T-helper 2 cell (primary cell): ENCODE data around the gene MAP4.
"Not testable (repeated sequence)": the region's sequence is repeated elsewhere in the genome, so short reads cannot be mapped to it uniquely, and the experiment has no call there.

Experiments
- DNase-seq, 5 experiments: peaks; one replicate each; pipeline versions ENCODE4 v3.0.0 to v3.0.0-alpha.2; 2012 to 2022

MAP4 gene

DNA sequence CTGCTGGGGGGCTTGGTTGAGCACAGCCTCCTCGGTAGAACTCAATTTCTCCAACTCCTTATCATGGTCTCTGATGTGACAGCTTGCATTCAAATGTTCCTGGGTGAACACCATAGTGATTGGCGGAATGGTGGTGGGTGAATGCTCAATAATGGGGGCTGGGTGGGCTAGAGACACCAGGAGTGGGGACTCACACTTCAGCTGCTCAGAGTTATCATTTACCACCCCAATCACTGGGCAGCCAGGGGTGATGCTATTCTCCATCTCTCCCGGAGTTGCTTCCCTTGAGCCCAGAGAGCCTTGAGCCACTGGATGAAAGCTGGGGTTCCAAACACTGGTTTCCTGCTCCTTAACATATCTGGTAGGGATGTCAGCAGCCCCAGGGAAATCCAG lies 124.6 kb downstream of the MAP4 start:
- DNase-seq: no peak

DNA sequence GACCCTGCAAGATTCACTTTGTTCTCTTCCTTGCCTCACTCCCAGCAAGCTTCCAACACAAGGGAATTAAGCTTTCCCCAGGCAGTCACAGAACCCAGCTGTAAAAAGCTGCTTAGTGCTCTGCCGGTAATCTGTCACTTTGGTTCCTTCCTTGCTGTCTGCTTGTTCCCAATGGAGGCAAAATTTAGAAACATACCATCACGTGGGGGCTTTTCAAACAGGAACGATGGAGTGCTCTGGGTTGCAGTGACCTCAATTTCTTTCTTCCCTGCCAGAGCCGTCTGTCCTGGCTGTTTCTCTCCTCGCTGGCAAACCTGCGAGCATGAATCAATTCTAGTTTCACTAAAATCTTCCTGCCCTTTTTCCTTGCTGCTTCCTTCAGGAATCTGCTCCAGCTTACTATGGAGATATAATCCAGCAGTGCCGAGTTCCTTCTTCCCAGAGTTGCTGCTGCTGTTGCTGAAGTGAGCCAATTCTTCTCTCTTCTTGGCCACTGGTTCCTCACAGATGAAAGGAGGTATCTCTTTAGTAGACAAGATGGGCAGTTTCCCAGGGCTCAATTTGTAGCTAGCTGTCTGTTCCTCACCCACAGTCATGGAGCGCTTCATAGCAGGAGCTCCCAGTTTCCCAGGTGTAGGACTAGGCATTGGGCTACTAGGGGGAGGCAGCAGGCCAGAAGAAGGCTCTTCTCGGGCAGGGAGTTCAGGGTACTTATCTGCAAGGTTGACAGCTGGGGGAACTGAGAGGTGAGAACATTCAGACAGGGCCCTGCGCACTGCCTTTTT lies 125.2 kb downstream of the MAP4 start:
- DNase-seq: no peak

DNA sequence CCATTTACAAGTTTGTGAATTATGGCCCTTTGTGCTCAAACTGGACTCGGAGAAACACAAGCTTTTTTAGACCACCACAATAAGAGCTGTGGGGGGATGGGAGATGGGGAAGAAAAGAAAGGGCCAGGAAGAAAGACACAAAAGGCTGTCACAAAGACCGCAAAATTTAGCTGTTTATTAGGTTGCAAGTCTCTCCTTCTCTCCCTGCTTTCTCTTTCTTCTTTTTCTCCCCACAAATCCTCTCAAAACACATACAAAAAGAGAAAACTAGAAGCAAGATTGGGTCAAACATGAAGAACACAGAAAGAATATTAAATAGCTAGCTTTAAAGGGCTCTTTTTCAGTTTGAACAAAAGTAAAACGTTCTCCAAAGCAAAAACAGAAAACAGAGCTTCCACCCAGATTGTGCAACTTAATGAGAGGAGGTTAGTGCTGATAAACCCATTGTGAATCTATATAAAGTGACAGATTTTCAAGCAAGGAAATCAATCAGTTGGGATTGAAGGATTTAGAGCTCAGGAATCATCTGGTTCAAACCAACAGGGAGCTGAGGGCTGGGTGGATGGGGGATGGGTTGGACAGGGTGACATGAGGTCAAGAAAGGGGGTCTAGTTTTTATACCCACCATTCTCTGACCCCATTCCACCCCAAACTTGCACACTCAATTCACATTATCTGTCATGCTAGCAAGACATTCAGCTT lies 125.9 kb downstream of the MAP4 start:
- DNase-seq: no peak

DNA sequence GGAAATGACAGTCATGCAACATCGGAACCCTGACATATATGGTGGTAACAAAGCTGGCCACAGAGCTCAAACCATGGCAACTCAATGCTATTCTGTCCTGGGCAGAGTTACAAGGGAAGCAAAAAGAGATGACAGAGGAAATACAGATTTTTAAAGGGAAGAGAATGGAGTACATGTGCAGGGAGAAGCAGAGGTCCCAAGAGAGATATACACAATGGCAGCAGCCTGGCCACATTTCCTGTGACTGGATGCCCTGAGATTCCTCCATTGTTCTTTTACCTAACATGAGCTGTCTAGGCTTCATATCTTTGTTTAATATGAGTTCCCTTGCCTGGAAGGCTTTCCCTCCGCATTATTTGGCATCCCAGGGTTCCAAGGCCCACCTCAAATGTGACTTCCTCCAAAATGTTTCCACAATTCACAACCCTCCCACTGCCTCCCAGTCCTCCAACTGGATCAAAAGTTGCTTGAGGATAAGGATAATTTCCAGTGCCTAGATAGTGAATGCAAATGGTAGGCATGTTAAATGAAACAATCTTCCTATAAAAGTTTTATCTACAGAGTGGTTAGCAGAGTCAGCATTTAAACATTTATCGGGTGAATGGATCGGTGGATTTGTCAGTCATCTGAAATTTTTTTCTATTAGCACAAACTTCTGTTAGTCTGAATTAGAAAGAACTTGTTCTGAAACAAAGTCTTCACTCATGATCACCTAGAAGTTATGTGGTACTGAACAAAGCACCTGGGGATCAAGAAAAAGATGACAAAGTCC lies 127.0 kb downstream of the MAP4 start:
- no peak for DNase-seq

DNA sequence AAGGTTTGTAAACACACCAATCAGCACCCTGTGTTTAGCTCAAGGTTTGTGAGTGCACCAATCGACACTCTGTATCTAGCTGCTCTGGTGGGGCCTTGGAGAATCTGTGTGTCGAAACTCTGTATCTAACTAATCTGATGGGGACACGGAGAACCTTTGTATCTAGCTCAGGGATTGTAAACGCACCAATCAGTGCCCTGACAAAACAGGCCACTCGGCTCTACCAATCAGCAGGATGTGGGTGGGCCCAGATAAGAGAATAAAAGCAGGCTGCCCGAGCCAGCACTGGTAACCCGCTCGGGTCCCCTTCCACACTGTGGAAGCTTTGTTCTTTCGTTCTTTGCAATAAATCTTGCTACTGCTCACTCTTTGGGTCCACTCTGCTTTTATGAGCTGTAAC lies 128.2 kb downstream of the MAP4 start:
- not testable (repeated sequence) for DNase-seq

DNA sequence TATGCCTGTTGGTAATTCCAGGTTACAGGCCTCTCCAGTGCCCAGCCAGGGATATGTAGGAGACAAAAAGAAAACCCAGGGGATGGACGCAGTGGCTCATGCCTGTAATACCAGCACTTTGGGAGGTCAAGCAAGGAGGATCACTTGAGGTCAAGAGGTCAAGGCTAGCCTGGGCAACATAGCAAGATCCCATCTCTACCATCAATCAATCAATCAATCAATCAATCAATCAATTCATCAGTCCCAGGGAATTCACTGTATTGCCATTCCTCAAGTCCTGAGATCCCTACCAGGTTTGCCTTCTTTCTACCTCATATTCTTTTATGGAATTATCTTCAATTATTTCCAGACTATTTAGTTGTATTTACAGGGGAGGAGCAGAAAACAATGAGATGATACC lies 131.0 kb downstream of the MAP4 start:
- DNase-seq: no peak

DNA sequence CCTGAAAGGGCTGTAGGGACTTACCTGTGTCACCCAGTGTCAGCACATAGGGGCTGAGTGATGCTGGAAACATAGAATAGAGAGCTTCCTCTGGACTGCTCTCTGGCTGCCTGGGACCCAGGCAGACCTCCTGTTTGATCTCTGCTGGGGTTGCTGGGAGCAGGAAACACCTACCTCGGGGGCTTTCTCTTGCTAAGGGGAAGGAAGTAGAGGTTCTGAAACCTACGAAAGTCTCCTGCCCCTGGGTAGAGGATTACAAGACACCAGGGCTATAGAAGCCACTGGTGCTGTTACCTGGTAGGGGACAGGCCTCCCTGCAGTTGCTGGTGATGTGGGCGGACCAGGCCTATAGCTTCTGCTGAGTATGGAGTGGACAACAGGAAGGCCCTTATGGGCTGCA lies 131.6 kb downstream of the MAP4 start:
- no peak for DNase-seq

DNA sequence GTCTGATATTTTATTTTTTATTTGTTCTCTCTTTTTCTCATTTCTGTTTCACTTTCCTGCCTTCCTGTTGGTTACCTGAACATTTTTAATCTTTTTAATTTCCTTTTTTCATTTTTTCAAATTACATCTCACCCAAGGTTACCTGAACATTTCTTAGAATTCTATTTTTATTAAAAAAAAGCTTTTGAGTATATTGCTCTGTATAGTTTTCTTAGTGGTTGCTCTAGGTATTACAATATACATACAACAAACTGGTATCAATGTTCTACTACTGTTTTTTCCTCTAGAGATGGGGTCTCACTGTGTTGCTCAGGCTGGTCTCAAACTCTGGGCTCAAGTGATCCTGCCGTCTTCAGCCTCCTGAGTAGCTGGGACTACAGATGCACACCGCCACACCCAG lies 133.9 kb downstream of the MAP4 start:
- DNase-seq: no peak

DNA sequence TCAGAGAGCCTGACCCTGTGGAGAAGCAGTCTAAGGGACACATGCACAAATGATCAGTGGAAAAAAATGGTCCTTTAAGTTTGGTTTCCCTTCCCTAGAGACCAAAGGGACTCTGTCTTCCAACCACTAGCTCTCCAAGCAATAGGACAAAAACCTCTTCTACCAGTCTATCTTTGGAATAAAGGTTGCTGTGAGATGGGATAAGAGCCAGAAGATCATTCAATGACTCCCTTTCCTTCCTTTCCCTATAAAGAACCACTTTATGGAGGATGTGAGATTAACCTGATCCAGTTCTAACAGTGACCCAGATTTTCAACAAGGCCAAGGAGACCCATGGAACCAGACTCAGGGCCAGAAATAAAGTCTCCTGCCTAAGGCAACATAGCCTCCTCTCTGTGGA lies 138.5 kb downstream of the MAP4 start:
- DNase-seq: no peak

DNA sequence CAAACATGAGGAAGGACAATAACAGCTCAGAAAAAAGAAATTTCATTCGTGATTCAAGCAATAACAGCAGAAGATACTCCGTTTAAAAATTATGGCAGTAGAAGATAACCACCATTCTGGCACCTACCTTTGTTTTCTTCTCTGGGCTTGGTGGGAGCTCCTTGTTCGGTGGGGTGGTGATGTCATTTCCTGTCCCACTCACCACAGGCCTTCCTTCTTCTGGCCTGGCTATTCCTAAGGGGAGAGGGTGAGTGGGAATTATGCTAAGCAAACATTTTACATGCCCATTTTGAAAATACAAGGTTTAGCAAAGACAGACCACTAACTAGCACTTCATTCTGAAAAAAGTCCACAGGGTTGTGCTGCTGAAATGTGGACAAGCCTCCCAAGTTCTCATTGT lies 138.9 kb downstream of the MAP4 start:
- DNase-seq: no peak

DNA sequence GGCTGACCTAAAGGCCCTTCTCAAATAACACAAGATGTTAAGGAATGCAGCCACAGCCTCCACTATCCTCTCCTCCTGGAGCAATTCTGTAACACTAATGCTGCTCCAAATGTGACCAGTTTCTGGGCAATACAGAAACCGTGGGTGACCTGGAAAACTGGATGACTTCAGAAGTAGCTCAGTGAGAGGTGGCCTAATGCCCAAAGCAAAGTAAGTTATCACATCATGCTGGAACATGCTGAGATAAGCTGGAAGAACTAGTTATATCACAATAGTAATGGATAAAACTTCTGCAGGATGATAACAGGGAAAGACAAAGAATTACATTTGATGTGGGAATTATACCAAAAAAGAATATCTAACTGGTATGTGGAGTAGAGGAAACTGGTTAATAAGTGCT lies 141.3 kb downstream of the MAP4 start:
- no peak for DNase-seq

DNA sequence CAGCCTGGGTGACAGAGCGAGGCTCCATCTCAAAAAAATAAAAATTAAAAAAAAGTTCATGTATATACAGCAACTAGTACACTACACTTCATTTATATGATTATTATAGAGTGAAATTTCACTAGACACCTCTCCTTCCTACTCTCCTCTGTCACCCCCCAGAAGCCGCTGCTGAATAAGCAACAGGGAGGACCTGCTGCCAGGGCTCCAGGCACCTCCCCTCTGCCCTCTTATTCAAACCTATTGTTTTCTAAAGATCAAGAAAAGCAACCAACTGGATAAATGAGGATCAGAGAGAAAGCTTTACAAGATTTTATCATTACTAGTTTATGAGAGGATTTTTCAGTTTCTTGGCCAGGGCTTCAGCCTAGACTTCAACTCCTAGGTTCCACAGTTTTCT lies 141.8 kb downstream of the MAP4 start:
- no peak for DNase-seq

DNA sequence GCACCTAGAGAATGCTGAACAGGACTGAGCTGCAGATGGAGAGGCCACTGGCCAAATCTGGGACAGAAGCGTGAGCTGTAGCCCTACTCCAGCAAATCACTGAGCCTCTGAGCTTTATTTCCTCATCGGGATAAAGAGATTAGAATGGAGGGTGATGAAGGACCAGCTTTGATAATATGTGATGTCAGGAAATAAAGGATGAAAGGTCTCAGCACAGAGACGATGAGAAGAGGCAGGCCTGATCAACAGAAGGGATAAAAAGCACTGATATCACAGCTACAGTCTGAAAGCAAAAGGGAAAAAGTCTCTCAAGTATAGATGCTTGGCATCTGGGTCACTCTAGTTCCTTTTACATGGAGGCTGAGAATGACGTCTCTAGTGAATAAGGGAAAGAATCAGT lies 143.3 kb downstream of the MAP4 start:
- DNase-seq: no peak

DNA sequence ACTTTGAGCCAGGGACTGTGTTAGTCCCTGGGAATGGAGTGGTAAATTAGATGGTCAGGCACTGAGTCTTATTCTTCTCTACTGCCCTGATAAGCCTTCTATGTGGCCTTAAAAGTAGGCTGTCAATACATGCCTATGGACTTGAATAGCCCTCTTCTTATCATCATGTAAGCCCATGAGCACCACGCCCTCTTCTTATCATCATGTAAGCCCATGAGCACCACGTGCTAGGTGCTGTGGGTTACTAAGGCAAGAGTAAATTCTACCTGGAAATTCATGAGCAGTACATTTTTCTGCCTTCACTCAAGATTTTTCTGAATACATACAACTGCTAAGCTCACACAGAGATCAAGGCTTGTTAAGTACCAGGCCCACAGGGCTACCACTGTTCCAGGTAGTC lies 144.8 kb downstream of the MAP4 start:
- no peak for DNase-seq

DNA sequence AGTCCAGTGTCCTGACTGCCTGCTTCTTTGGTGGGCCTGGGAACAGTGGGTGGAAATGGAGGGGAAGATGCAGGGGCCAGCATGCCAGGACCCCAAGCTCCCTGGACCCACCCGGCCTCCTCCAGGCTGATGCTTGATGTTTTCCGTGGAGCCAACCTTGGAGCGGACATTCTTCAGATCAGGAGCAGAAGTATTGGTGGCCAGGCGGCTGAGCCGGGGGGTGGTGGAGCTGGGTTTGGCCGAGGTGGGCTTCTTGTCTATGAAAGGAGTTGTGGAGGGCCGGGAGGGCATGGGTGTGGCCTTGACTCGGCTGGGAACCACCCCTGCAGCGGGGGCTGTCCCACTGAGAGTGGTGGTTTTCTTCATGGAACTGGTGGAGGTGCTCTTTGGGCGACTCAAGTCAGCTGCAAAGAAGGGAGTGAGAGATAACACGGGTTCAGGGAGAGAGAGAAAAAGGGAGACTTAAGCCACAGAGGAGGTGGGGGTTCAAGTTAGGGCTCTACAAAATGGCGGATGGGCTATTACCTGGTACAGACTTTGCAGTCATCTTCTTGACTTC lies 145.4 kb downstream of the MAP4 start:
- no peak for DNase-seq

DNA sequence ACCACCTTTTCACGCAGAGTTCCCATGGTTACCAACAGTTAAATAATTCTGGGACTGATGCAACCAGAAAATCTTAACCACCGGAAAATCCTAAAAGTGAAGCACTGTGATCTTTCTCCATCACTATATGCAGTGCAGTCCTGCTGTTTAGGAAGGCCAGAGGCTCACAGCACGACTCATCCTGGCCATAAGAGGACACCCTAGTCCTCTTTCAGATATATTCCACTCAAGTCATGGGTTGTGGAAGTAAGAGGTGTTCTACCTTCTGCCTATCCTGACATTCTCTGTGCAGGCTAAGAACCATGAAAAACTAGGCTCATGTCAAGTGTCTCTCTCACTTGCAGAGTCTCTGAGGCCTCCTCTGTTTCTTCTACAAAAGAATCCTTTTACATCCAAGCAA lies 146.1 kb downstream of the MAP4 start:
- no peak for DNase-seq

DNA sequence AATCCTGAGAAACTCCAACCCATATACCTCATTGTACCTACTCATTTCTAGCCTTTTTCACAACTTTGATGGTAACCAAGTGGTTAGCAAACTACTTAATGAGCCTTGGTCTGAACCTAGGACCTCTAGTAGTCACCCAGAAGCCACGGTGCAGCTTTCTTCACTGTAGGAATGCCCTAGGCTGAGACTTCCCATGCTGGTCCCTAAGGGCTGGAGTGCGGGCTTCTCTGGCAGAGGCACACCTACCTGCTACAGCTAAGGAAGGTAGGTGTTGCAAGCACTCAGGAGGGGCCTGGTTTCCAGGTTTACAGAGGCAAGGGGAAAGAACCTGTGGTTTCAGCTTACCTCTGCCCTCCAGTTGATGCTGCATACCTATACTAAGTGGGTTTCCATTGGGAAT lies 147.9 kb downstream of the MAP4 start:
- no peak for DNase-seq

DNA sequence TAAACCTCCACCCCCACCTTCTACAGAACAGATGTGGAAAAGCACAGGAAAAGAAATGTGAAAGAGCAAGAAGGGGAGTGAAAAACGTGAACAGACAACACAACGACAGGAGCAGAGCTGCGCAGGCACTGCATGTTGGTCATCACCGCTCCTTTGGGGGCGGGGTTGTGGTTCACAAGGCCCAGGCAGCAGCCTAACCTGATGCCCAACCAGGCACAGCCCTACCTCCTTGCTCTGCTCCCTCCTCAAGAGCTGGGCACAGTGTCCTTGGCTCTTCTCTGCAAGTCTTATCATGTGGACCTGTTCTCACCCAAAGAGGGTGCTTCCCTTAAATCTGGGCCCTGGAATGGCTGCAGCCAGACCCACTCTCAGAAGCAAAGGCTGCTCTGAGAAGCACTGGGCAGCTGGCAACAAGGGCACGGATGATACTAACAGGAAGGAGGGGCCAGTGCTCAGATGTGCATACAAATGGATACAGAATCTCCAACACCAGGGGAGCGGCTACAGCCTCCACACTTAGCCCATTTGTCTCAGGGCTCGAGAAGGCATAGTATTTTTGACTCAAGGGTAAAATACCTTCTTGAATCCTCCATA lies 148.7 kb downstream of the MAP4 start:
- no peak for DNase-seq

DNA sequence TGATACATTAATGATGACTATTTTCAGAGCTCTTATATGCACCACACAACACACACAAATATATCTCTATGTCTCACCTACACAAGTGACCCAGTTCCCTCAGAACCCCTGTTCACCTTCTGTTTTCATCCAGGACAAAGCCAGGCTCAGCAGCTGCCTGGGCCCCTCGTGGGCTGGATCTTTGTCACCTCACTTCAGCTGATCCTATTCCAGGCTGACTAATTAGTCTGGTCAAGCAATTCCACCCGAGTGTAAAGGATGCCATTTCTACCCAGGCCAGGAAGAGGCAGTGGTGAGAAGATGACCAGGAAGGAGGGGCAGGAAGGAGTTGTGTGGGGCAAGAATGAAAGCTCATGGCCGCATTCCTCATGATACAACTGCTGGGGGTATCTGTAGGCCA lies 151.0 kb downstream of the MAP4 start:
- DNase-seq: no peak

DNA sequence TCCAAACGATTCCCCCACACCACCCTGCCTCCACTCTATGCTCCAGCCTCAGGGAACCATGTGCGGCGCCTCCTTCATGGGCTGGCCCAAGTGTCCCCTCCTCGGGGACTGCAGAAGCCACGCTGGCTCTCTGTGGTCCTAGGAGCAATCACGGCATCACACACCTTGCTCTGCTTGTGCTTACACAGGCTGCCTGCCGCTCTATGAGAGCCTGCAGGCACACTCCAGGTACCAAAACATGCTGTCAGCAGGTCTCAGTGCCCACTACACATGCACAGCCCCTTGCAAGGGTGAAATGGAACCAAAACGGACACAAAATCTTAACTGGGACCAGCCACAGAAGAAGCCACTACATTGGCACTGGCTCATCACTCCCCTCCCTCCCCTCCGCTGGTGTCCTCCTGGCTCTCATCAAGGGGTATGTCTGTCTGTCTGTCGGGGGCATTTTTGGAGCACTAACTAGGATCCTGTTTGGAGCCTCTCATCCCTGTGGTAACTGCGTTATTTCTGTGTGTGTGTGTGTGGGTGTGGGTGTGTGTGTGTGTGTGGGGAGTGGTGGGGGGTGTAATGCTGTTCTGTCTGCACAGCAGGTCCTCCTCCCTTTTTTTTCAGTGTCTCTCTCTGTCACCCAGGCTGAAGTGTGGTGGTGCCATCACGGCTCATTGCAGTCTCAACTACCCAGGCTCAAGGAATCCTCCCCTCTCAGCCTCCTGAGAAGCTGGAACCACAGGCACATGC lies 152.7 kb downstream of the MAP4 start:
- no peak for DNase-seq

DNA sequence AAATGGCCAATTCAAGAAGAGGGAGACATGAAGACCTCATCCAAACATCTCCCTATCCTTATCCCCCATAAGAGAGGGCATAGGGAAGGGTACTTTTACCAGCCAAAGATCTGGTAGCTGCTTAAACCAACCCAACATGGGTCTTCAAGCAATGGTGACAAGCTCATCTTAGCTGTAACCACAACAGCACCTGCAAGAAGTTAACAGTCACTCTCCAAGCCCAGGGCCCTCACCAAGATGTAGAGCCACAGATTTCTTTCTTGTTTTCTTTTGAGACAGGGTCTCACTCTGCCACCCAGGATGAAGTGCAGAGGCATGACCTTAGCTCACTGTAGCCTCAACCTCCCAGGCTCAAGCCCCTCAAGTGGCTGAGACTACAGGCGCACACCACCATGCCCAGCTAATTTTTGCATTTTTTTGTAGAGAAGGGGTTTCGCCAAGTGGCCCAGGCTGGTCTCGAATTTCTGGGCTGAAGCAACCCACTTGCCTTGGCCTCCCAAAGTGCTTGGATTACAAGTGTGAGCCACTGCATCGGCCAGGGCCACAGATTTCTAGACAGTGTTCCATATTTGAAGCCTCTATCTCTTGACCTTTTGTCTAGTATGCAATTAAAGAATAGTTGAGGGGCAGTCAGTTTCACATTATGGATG lies 156.1 kb downstream of the MAP4 start:
- no peak for DNase-seq

DNA sequence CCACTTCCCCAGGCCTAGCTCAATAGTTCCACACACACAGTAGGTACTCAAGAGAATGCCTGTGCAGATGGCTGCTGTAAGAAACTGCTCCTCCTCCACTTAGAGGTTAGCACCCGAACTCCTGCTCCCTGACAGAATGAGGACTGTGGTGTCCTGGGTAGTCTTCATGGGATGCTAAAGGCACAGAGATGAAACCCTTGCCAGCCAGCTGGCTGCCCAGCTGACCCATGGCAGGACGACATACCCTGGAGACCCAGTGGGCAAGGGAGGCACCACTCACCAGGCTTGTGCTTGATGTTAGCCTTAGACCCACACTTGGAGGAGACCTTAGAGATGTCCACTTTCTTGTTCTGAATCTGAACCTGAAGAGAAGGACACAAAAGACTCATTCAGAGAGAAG lies 159.1 kb downstream of the MAP4 start:
- no peak for DNase-seq
